Fibroblast of skin of right biceps (primary cell): ENCODE results near the gene BCKDHB.
"Not testable (repeated sequence)": the region's sequence is repeated elsewhere in the genome, so short reads cannot be mapped to it uniquely, and the experiment has no call there.

ENCODE experiments used
- DNase-seq: peaks from one replicate; pipeline ENCODE4 v3.0.0-alpha.2; 2013

Gene BCKDHB

DNA sequence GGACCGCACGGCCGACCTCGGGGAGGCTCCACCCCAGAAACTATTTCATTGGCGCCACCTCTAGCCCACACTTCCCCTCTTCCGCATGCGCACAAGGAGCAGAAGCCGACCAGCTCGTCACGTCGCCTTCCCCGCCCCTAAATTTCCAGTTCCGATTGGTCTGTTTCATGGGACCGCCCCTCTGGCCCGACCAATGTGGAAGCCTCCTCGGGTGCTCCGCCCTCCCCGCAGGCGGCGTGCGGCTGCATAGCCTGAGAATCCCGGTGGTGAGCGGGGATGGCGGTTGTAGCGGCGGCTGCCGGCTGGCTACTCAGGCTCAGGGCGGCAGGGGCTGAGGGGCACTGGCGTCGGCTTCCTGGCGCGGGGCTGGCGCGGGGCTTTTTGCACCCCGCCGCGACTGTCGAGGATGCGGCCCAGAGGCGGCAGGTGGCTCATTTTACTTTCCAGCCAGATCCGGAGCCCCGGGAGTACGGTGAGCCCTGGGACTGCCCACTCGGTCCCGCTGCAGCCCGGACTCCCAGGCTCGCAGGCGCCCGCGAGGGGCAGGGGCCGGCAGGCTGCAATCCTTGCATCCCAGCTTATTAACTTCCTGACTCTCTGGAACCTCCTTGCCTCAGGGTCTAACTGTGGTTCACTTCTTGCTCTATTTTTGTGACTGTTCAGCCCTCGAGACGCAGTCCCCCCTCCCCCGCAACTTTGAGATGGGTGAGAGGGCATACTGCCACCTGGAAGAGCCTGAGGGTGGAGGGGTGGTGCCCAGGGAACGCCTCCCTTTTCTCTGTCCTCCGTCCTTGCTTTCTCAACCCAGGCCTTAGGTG lies at the start of gene BCKDHB:
Gene BCKDHB (plus strand): TSS at position 254 of the 818 bp plus-strand sequence. CDS start 23 bp downstream, at position 277.
- peak; percentile 99 for DNase-seq

- DNase-seq, result no peak
Measured at GRCh38 chr6:80060774-80061173, 45.7 kb upstream of the BCKDHB start.

DNA sequence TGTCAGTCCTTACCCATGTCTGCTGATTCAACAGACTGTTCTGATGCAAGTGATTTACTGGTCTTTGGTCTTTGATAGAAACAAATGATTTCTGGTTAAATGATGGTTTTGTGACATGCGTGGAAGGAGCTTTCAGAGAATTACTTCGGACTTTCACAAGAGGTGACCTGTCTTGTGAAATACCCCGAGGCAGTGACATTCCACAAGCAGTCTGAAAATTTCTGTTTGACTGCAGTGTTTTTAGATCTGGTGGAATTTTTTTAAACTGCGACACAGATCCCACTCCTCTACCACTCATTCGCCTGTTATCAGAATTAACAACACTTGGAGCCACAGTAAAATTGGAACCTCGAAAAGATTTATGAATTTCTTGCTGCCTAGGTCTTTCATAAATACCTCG lies 38.3 kb upstream of the BCKDHB start:
- DNase-seq, result not testable (repeated sequence)

DNA sequence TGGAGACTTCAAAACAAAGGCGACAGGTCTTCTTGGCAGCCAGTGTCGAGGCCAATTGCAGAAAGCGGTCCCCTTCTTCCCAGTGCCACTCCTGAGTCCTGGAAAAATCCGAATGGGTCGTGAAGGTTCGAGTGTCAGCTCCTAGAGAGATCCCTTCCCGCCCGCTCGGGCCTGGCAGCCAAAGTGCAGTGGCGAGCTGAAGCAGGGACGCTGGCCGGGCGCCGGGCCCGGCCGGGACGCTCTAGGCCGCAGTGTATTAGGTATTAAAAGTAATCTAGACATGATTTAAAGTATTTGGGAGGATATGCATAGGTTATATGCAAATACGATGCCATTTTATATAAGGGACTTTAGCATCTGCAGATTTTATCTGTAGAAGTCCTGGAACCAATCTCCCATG lies 36.0 kb upstream of the BCKDHB start:
- not testable (repeated sequence) for DNase-seq

GRCh38 chr6:80077067-80077466 lies 29.4 kb upstream of the BCKDHB start:
- no peak for DNase-seq

- no peak for DNase-seq
Measured at GRCh38 chr6:80088637-80089036, 17.8 kb upstream of the BCKDHB start.

DNA sequence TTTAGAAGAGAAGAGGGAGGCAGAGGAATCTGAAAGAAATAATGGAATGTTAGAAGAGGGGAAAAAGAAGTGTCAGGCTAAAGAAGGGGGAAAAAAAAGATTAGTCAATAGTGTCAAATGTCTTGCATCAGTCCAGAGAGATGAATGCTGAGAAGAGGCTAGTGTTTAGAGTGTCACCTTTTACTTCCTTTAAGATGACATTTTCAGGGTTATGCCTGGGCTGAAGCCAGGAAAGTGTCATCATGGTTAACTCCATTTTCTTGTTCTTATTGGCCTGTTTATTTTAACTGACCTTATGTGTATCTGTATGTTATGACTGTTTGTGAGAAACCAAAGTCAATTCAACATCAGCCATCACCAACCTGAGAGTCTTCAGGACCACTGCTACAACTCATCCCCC lies 15.0 kb upstream of the BCKDHB start:
- no peak for DNase-seq

DNA sequence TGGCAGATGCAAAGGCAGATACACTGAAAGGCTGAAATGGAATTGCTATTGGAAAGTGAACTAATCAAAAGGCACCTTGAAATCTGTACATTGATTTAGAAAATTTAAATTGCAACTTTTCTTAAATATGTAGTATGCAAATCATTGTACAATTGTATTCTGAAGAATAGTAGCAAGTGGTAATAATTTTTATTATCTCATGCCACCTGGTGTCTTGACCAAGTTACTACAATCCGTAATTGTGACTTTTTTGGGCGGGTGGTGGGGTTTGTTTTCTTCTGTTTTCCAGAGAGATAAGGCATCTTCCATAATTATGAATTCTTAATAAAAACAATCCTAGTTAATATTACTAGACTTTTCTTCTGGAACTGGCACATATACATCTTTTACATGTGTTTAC lies 12.5 kb upstream of the BCKDHB start:
- DNase-seq, result peak; percentile 19

GRCh38 chr6:80095600-80095999 lies 10.9 kb upstream of the BCKDHB start:
- DNase-seq, result no peak

- DNase-seq, result no peak
Measured at GRCh38 chr6:80098392-80098791, 8.1 kb upstream of the BCKDHB start.

- DNase-seq, result no peak
Measured at GRCh38 chr6:80104520-80104919, 2.0 kb upstream of the BCKDHB start.

DNA sequence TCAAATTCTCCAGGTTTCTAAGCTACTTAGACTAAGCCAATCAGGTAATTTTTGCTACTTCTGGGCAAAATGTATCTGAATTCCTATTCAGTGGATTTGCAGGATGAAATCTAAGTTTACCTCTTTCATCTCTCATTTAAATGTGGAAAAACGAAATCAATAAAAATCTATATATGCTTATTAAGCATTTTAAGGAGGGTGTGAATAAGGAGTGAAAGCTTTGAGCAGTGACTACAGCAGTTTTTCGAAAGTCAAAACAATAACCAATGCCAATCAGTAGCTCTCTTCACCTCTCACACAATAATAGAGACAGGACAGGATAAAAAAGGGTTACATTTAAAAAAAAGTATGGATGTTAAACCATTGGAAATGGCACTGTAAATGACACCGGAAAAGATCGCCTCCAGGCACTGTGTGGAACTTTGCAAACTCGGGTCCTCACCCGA lies 476 bp upstream of the BCKDHB start:
- no peak for DNase-seq

DNA sequence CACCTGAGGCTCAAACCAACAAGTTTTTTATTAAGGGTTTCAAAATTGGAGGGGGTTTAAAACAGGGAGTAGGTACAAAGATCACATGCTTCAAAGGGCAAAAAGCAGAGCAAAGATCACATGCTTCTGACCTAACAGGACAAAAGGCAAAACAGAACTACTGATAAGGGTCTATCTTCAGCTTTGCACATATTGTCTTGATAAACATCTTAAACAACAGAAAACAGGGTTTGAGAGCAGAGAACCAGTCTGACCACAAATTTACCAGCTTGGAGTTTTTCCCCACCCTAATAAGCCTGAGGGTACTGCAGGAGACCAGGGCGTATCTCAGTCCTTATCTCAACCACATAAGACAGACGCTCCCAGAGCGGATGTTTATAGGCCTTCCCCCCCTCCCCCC lies 16.1 kb downstream of the BCKDHB start:
- not testable (repeated sequence) for DNase-seq

DNA sequence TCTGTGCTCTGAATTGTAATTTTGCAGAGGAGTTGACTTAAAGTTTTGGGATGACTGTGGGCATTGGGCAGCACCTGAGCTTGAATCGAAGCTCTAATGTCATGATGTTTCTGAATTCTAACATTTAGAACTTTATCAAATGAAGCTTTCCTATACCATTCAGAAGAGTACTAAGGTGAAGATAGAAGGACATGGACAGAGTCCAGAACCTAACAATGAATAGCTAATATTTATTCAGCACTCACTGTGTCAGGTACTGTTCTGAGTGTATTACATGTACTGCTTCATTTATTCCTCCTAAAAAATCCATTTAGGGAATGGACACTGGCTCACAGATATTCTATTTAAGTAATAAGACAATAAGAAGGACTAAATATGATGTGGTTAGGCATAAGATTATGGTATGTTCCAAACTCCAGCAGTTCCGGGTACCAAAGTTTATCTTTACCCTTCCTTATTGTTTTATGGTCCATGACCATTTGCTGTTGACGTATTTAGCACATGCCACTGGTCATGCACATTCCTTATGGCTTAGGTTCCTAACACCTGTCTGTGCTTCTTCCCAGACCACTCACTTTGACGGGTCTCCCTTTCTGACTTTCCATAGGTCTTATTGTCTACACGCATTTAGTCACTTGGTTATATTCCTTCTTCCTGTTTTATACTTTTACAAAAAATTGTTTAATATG lies 20.3 kb downstream of the BCKDHB start:
- no peak for DNase-seq

- no peak for DNase-seq
Measured at GRCh38 chr6:80129485-80129884, 23.0 kb downstream of the BCKDHB start.

GRCh38 chr6:80133020-80133419 lies 26.5 kb downstream of the BCKDHB start:
- peak; percentile 86 for DNase-seq

DNA sequence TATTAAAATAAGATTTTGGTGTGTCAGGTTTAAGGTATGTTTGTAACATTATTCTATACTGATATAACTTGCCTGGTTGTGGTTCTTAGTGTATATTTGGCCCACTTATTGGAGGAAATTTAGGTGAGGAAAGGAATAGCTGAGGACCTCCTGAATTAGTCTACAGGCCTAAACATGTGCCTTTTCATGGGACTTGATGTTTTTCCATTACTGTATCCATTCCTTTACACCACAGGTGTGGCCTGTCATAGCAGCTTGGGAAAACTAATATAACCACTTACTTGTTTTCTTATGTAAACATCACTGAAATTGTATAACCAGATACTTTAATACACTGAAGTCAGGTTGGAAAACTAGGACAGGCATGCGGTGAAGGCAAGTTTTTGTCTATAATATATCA lies 27.6 kb downstream of the BCKDHB start:
- no peak for DNase-seq

- peak; percentile 56 for DNase-seq
Measured at GRCh38 chr6:80142586-80142985, 36.1 kb downstream of the BCKDHB start.

GRCh38 chr6:80143419-80143937 lies 37.0 kb downstream of the BCKDHB start:
- DNase-seq, result peak; percentile 88

DNA sequence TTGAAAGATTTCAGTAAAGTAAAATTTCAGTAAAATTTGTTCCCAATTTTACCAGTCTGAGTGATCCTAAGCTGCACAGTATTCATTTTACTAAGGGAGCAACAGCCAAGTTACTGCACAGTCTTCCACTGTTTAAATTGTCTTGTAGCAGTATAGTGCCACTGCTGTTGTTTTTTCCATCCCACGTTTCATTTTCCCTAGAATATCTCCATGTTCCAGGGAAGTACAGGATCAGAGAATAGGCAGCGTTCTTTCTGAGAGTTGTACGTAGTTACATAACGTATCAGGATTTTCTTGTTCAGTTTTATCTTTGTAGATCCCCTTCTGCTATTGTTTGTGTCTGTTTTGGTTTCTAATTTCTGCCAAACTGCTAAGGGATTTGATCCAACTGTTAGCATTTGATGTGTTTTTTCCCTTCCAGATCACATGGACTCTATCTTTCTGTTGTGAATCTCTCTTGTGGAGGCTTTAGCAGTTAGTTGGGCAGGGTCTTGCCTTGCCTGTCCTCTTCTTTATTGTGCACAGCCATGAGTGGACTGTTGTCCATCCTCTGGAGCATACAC lies 38.4 kb downstream of the BCKDHB start:
- DNase-seq, result no peak

DNA sequence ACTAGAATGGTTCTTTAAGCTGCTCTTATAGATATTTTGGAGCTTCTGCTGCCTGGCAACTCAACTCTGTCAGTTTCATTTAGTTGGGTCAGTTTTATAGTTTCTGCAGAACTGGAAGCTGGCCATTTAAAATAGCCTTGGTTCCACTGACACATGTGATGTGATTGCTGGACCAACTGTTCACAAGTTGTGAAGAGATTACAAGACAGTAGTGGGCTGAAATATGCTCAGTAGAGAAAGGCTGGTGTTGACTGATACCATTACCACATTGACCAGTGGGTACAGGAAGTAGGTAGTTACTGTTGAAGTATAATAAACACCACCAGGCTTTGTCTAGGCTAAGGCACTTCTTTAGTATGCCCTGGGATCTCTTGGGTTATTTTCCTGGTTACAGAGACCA lies 39.0 kb downstream of the BCKDHB start:
- DNase-seq, result no peak

DNA sequence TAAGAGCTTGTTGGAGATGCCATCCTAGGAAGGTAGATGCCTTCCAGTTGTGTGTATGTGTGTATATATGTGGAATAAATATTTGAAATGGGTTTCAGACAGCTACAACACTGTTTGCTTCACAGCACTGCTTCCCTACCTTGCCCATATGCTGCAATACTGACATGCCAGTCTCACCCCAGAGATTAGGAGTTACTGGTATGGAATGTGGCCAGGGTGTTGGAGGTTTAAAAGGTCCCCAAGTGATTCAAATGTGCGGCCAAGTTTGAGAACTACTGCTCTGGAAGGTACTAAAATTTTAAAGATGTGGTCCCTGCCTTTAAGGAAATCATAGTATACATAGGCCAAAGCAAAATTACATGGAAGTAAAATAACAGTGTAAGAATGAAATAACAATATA lies 39.5 kb downstream of the BCKDHB start:
- DNase-seq, result no peak

DNA sequence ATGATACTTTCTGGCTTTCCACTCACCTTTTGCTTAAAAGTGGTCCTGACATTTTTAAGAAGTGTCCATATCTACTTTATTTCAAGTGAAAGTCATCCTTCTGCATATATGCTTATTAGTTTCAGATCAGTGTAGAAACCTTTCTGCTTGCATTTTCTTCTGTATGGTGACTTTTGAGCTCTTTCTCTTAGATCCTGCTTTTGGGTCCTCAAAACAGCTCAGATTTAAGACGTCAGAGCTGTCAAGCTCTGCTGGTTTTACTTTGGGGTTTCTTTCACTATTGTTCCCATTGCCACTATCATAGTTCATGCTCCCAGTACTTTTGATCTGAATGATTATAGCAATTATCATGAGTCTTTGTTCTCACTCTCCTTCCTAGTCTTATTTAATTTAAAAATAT lies 41.7 kb downstream of the BCKDHB start:
- DNase-seq, result no peak

- DNase-seq, result no peak
Measured at GRCh38 chr6:80151635-80152034, 45.2 kb downstream of the BCKDHB start.
